MV-4-11 (cell line): Measurements from ENCODE around the gene SLC39A3.

Source experiments
- DNase-seq: peaks from one replicate; lab custom pipeline; 2025; lab: John Stamatoyannopoulos, UW

SLC39A3 gene

GRCh38 chr19:2768365-2769132 is 28.7 kb upstream of the SLC39A3 start:
- no peak for DNase-seq

GRCh38 chr19:2767688-2768087 is 27.9 kb upstream of the SLC39A3 start:
- DNase-seq, result no peak

GRCh38 chr19:2766594-2767372 is 27.0 kb upstream of the SLC39A3 start:
- DNase-seq, result no peak

GRCh38 chr19:2765376-2765775 is 25.6 kb upstream of the SLC39A3 start:
- DNase-seq, result no peak

- no peak for DNase-seq
Observed at GRCh38 chr19:2764945-2765344, 25.1 kb upstream of the SLC39A3 start.

GRCh38 chr19:2763687-2764086 is 23.9 kb upstream of the SLC39A3 start:
- no peak for DNase-seq

- no peak for DNase-seq
Observed at GRCh38 chr19:2762783-2763496, 23.1 kb upstream of the SLC39A3 start.

GRCh38 chr19:2761876-2762782 is 22.3 kb upstream of the SLC39A3 start:
- no peak for DNase-seq

- no peak for DNase-seq
Observed at GRCh38 chr19:2761309-2761677, 21.5 kb upstream of the SLC39A3 start.

- DNase-seq, result no peak
Observed at GRCh38 chr19:2759965-2760364, 20.1 kb upstream of the SLC39A3 start.

GRCh38 chr19:2759362-2759761 is 19.5 kb upstream of the SLC39A3 start:
- peak; percentile 74 for DNase-seq

- no peak for DNase-seq
Observed at GRCh38 chr19:2758601-2759313, 18.9 kb upstream of the SLC39A3 start.

- no peak for DNase-seq
Observed at GRCh38 chr19:2756921-2757881, 17.4 kb upstream of the SLC39A3 start.

GRCh38 chr19:2756477-2756876 is 16.7 kb upstream of the SLC39A3 start:
- DNase-seq, result no peak

- no peak for DNase-seq
Observed at GRCh38 chr19:2755811-2756210, 16.0 kb upstream of the SLC39A3 start.

GRCh38 chr19:2755448-2755705 is 15.6 kb upstream of the SLC39A3 start:
- DNase-seq, result no peak

GRCh38 chr19:2754659-2755447 is 15.0 kb upstream of the SLC39A3 start:
- no peak for DNase-seq

- DNase-seq, result no peak
Observed at GRCh38 chr19:2751438-2751830, 11.6 kb upstream of the SLC39A3 start.

- peak; percentile 33 for DNase-seq
Observed at GRCh38 chr19:2750808-2751437, 11.1 kb upstream of the SLC39A3 start.
